HG03469 (cell line): ENCODE data around the gene UTP14C.
"Not testable (repeated sequence)": the region's sequence is repeated elsewhere in the genome, so short reads cannot be mapped to it uniquely, and the experiment has no call there.

Experiments
- ATAC-seq: cut with Tn5 transposase; IDR thresholded peaks from one replicate; pipeline ENCODE4 v1.9.1; 2021; ENCODE audit warnings: mild to moderate bottlenecking, moderate library complexity, moderate number of reproducible peaks; ENCODE audit not compliant: unreplicated experiment

The UTP14C gene, protein sequence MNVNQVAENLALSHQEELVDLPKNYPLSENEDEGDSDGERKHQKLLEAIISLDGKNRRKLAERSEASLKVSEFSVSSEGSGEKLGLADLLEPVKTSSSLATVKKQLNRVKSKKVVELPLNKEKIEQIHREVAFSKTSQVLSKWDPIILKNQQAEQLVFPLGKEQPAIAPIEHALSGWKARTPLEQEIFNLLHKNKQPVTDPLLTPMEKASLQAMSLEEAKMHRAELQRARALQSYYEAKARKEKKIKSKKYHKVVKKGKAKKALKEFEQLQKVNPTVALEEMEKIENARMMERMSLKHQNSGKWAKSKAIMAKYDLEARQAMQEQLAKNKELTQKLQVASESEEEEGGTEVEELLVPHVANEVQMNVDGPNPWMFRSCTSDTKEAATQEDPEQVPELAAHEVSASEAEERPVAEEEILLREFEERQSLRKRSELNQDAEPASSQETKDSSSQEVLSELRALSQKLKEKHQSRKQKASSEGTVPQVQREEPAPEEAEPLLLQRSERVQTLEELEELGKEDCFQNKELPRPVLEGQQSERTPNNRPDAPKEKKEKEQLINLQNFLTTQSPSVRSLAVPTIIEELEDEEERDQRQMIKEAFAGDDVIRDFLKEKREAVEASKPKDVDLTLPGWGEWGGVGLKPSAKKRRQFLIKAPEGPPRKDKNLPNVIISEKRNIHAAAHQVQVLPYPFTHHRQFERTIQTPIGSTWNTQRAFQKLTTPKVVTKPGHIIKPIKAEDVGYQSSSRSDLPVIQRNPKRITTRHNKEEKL

DNA sequence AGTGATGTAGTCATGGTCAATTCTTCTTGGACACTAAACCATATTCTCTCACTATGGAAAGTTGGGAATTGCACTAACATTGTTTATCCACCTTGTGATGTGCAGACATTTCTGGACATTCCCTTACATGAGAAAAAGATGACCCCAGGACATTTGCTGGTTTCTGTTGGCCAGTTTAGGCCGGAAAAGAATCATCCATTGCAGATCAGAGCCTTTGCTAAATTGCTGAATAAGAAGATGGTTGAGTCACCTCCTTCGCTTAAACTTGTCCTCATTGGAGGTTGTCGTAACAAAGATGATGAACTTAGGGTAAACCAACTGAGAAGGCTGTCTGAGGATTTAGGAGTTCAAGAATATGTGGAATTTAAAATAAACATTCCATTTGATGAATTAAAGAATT is at the start of gene UTP14C:
Gene UTP14C (plus strand): TSS at position 211 of the 400 bp plus-strand sequence. CDS start 4,114 bp downstream, outside the sequence.
- ATAC-seq = no peak

DNA sequence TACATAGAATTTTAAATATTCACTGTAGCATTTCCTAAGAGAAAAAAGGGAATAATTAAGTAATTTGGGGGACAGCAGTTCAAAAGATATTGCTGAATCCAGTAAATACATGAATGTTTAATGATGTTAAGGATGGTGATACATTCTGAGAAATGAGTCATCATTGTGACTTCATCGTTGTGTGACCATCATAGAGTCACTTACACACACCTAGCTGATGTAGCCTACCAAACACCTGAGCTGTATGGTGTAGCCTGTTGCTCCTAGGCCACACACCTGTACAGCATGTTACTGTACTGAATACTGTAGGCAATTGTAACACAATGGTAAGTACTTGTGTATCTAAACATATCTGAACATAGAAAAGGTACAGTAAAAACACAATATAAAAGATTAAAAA is 48.1 kb upstream of the UTP14C start:
- no peak for ATAC-seq

DNA sequence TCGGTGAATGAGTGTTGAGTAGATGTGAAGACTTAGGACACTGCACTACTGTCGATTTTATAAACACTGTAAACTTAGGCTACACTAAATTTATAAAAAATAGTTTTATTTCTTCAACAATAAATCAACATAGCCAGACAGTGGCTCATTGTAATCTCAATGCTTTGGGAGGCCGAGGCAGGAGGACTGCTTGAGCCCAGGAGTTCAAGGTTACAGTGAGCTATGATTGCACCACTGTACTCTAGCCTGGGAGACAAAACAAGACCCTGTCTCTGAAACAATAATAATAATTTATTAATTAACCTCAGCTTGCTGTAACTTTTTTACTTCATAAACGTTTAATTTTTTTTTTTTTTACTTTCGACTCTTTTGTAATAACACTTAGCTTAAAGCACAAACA is 47.6 kb upstream of the UTP14C start:
- ATAC-seq = no peak

DNA sequence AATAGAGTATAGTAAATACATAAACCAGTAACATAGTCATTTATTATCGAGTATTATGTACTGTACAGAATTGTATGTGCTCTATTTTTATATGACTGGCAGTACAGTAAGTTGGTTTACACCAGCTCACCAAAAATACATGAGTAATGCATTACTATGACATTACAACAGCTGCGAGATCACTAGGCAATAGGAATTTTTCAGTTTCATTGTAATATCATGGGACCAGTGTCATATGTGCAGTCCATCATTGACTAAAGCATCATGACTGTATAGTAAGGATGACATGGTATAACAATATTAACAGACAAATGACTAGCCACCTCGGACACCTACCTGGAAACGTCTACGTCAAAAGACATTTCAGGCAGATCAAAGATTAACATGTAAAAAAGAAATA is 46.9 kb upstream of the UTP14C start:
- no peak for ATAC-seq

DNA sequence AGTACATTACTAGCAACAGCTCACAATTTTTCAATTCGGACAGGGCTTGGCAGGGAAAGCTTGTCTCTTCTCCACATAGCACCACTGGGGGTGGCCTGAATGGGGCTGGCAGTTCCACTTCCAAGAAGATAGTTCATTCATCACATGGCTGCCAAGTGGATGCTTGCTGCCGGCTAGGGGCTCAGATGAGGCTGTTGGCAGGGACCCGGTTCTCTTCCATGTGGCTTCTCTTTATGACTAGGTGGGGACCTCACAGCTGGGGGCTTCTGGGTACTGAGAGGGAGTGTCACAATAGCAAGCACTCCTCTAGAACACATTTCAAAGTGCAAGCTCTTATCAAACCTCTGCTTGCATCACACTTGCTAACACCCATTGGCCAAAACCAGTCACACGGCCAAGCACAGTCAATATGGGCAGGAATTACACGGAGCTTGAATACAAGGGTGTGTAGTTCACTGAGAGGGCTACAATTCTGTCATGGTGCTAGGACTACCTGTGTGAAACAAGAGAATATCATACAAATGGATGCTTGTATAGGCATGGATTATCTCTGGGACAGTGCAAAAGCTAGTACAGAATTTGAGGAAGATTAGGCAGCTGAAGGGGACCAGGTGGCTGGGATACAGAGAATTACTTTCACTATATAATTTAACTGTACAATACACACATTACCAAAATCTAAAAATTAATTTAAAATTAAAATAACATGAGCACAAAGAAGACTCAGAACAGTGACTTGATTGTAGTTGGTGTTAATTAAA is 45.5 kb upstream of the UTP14C start:
- no peak for ATAC-seq

DNA sequence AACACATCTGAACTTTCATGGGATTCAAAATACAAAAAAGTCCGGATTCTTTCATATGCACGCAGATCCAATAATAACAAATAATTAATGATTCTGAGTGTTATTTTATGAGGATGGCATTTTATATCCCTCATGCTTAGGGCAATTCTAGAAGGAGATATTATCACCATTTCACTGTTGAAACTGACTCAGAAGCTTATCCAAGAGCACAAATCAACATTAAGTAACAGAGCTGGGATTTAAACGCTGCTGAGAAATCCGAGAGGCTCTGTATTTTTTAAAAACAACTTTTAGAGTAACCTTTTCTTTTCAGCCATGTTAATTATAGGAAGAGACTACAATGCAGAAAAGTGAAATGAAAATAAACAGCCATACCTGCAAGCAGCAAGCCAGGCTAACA is 43.6 kb upstream of the UTP14C start:
- ATAC-seq = no peak

DNA sequence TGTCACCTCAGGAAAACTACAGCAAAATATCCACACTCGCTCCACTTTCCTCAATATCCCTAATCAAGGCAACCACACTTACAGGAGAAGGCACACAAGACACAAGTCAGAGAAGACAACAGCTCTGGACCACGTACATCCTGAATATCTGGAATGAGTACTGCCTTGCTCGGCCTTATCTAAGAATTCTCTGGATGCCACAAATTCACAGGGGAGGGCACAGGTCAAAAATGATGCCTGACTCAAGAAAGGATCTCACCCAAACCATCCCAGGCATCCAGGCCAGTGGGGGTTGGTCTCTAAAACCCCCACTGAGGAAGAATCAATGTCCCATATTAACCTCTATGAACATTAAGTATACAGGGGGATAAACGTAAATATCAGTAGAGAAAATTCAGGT is 43.1 kb upstream of the UTP14C start:
- ATAC-seq = no peak

DNA sequence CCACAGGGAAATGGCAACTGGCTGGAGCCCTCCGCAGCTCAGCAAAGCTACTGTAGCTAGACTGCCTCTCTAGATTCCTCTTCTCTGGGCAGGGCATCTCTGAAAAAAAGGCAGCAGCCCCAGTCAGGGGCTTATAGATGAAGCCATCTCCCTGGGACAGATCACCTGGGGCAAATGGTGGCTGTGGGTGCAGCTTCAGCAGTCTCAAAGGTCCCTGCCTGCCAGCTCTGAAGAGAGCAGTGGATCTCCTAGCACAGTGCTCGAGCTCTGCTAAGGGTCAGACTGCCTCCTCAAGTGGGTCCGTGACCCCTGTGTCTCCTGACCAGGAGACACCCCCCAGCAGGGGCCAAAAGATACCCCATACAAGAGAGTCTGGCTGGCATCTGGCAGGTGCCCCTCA is 41.2 kb upstream of the UTP14C start:
- not testable (repeated sequence) for ATAC-seq

DNA sequence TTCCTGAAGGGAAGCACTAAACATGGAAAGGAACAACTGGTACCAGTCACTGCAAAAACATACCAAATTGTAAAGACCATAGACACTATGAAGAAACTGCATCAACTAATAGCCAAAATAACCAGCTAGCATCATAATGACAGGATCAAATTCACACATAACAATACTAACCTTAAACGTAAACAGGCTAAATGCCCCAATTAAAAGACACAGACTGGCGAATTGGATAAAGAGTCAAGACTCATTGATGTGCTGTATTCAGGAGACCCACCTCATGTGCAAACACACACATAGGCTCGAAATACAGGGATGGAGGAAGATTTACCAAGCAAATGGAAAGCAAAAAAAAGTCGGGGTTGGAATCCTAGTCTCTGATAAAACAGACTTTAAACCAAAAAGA is 39.6 kb upstream of the UTP14C start:
- not testable (repeated sequence) for ATAC-seq

DNA sequence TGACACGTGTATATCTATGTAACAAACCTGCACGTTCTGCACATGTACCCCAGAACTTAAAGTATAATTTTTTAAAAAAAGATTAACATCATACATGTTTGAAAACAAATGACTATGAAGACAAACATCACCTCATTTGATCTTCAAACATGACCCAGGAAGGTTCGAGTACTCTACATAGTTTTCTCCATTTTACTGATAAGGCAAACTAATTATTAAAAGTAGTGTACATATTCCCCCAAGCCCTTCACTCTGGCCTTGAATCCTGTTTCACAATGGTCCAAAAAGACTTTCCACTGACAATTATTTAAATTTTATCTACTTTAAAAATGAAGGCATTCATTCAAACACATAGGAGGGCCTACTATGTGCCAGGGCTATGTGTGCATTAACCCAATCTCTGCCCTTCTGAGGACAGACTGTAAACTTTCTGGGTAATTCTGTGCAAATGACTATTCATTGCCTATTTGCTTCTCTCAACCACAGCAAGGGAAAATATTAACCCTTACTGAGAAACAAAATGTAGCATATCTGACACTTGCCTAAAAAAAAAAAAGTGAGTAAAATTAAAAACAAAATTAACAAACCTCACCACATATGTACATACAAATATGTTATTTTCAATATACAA is 35.4 kb upstream of the UTP14C start:
- no peak for ATAC-seq

DNA sequence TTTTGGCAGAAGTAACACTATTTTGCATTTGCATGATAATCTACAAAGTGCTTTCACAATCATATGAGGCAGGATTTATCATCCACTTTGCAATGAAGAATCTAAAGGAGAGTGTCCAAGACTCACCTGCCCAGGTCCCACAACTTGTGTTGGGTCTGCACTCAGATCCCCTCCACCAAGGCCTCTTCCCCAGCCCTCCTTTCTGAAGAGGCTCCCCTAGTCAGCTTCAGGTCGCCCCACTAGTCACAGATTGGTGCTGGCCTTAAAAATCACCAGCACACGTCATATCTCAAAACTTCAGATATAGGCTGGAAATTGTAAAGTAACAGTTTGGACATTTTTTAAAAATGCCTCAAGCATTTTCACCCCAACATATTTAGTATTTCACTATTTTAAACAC is 30.8 kb upstream of the UTP14C start:
- no peak for ATAC-seq

DNA sequence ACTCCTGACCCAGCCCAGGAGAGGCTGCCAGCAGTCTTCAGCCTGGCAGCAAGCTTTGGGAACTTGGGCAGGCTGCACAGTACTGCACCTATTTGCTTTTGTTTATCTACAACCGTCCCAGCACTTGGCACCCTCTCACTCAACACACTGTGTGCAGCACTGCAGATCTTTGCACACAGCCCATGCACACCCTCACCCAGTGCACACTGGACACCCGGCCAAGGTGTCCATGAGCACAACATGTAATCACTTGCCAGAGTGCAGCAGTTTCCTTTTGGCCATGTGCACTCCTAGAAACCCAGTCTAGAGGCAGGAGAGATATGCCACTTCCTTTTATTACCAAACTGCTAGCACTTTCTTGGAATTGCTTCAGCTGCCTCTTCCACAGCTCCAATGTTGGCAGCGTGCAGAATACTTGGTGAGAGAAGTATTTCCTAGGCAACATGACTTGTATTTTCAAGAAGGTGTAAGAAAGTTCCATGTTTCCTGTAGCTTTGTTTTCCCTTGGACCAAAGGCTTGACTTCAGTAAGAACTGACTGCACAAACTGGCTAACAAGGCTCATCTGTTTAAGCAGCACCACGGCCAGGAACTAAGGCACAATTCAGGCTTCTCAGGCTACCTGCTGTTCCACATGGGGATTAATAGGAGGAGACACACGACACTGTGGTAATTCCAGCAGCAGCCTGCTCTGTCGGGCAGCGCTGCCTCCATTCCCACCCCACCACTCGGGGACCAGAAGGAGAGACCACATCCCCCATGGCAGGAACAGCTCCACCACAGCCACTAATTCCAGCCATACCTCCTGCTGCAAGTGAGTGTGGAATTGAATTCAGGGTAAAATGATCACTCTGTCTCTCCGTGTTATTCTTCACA is 28.6 kb upstream of the UTP14C start:
- ATAC-seq = no peak

DNA sequence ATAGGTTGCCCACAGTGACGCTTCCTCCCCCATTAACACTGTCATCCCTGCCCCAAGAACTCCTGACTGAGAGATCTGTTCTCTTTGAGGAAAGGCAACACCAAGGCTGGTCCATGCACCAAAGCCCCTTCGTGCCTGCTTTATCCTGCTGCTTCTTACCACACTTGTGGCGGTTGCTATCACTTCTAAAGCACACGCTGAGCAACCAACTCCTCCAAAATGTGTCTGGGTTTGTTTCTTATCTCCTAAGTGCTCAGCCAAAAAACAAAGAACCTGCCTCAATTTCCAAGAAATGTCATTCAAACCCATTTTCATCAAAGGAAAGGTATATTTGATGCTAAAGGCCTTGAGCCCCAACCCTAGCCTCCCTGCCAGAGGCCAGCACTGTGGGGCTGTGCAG is 27.9 kb upstream of the UTP14C start:
- no peak for ATAC-seq

DNA sequence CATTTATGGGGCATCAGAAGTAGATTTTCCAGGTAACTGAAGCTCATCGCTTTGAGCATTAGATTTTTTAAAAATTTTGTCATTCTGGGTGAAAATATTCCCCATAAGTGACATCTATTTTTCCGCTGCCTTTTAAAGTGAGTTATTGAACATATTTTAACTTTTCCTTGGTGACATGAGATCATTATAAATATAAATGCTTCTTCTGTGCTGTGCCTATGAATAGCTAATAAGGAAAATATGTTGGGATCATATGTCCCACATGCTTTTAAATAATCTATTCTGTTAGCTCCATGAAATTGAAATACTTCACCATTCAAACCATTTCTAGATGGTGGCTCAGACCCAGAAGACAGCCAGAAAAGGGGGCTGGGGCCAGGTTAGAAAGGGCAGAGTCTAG is 27.3 kb upstream of the UTP14C start:
- no peak for ATAC-seq

DNA sequence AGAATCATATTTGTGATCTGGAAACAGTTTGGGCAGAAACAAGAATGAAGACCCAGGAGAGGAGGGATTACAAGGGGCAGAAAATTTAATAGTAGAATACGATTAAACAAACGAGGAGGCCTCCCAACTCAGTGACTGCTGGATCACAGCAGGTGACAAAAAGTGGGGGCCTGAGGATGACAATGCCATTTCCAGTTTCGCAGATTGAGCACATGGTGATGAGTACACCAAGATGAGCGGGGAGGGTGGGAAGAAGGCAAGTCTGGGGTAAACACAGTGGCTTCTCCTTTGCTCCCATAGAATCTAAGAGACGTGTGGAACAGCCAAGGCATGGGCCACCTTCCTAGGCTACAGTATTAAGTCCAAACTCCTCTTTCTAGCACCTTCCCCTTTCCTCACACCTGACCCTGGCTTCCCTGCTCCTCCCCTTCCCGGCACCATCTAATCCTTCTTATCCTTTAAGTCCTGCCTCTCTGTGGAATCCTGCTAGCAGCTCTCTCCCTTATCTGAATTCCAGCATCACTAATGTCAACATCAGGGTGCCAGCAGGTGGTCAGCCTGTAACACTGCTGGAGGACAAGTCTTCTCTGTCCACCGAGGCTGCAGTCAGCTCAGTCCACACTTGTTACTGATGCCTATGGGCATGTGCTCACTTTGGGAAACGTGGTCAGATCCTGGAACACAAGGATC is 26.7 kb upstream of the UTP14C start:
- ATAC-seq = no peak

DNA sequence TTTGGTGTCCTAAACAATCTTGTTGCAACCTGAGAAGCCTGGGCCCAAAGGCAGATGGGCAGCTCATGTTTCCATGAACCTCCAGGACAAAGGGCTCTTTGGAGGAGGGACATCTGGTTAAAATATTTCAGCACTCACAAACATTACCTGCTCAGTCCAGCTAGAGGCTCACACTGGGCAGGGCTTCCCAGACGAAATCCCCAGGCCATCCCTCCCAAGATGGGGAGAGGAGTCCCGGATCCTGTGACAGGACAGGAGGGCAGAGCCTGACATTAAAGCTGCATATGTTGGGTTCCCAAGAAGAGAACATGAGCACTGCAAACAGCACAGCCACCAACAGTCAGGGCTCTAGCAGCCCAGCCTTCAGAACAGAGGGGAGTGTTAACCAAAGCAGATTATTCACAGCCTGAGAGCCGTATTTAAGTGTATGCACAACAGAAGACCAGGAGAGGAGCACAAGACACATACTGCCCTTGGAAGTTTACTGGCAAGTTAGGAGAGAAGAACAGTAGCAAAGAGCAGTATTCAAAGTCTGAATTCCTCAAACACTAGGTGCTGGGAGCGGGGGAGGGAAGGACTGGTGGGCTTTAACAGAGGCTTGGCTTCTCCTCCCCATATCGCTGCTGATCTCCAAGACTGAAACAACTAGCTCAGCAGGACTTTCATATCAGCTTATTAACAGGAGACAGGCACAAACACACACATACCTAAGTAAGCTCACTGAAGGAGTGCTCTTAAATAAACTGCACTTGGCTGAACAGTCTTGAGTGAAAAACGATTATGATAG is 25.6 kb upstream of the UTP14C start:
- no peak for ATAC-seq

DNA sequence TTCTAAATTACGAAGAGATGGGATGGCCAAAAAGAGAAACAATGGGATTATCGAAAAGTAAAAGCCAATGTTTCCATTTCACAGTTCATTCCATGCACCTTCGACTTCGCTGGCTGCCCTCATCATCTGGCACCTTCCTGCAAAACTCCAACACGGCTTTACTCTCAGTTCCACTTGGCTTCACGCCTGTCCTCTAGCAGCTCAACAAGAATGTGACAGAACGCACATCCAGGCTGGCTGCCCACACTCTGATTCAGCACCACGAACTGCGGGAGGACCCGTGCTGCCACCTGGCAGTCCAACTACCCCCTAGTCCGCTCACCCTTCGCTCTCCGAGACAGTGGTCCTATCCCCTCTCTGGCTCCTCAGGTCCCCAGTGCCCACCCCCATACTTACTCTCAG is 25.0 kb upstream of the UTP14C start:
- no peak for ATAC-seq

DNA sequence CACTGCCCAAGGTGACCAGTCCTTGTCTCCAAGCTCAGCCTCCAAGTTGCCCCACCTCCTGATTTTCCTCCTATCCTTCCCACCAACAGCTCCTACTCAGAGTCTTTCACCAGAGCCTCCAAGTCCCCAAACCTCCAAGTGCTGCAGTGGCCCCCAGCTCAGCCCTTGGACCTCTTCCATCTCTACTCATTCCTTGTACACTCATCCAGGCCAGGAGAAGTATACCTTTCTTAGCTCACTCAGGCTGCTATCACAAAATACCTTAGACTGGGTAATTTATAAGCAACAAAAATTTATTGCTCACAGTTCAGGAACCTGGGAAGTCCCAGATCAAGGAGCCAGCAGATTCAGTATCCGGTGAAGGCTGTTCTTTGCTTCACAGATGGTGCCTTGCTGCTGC is 24.6 kb upstream of the UTP14C start:
- no peak for ATAC-seq
